BE2C (cell line): Measurements from ENCODE around the gene KLHL10. TPM values are rescaled to one million over a fixed set of nuclear protein-coding genes. Genes with fewer than 3 reads are reported as not detected.

ENCODE experiments used
- DNase-seq: peaks from one replicate; pipeline ENCODE4 v3.0.0-alpha.2; 2020
- H3K27me3 ChIP-seq: fragments of 250-450 bp; sonication (Bioruptor Pico); 2 replicates; pipeline ENCODE4 v1.5.1; 2020; ENCODE audit warnings: mild to moderate bottlenecking
- H3K36me3 ChIP-seq: fragments of 250-450 bp; sonication (Bioruptor Pico); 2 replicates; pipeline ENCODE4 v1.5.1; 2020; ENCODE audit warnings: mild to moderate bottlenecking
- H3K4me1 ChIP-seq: fragments of 250-450 bp; sonication (Bioruptor Pico); 2 replicates; pipeline ENCODE4 v1.5.1; 2020
- H3K4me3 ChIP-seq: 2 replicates; pipeline ENCODE4 v1.5.1; 2011; ENCODE audit warnings: low read depth, low read length
- H3K9me3 ChIP-seq: fragments of 250-450 bp; sonication (Bioruptor Pico); 2 replicates; pipeline ENCODE4 v1.5.1; 2020
- CTCF ChIP-seq: IDR thresholded peaks from 2 replicates; pipeline ENCODE4 v1.5.1; 2012; ENCODE audit warnings: mild to moderate bottlenecking, low read depth, low read length
- polyA plus RNA-seq: library from polyadenylated mRNA; unstranded; fragments of >200 nt; gene quantifications from one replicate; pipeline ENCODE4 v1.2.1, GENCODE V29; 2012; ENCODE audit warnings: low read depth, missing spikeins; ENCODE audit not compliant: insufficient read length, insufficient read depth

The KLHL10 gene
- polyA plus RNA-seq = not detected

DNA sequence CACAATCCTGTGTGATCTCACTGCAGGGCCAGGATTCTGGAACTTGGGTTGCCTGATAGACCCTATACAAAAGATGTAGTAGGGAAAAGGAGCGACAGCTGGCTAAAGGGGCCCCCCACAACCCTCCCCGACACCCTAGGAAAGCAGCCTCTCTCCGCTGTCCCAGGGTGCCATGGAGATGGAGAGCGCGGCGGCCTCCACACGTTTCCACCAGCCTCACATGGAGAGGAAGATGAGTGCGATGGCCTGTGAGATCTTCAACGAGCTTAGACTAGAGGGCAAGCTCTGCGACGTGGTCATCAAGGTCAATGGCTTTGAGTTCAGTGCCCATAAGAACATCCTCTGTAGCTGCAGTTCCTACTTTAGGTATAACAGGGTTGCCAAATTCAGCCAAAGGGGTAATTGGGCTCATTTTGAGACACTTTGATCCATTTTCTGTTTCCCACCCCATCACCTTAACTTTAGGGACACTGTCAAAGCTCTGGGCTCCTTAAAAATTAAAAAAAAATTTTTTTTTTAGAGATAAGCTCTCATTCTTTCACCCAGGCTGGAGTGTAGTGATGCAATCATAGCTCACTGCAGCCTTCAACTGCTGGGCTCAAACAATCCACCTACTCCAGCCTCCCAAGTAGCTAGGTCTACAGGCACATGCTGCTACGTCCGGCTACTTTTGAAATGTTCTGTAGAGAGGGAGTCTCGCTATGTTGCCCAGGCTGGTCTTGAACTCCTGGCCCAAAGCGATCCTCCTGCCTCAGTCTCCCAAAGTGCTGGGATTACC is at the start of gene KLHL10:
Gene KLHL10 (plus strand): TSS at position 65 of the 778 bp plus-strand sequence. CDS start 108 bp downstream, at position 173.
- peaks cover 13% of the 10 kb centered on the region; the same call in 1 of the 2 replicates for H3K36me3 ChIP-seq
- H3K4me1 ChIP-seq = peaks cover 4% of the 10 kb centered on the region; the same call in 1 of the 2 replicates
- no peak for DNase-seq
- TF ChIP-seq CTCF = no peak
- peak within 1 kb of the TSS; percentile 86; the same call in 1 of the 2 replicates for H3K4me3 ChIP-seq
- no peaks in the 10 kb centered on the region for H3K9me3 ChIP-seq
- no peaks in the 10 kb centered on the region for H3K27me3 ChIP-seq

DNA sequence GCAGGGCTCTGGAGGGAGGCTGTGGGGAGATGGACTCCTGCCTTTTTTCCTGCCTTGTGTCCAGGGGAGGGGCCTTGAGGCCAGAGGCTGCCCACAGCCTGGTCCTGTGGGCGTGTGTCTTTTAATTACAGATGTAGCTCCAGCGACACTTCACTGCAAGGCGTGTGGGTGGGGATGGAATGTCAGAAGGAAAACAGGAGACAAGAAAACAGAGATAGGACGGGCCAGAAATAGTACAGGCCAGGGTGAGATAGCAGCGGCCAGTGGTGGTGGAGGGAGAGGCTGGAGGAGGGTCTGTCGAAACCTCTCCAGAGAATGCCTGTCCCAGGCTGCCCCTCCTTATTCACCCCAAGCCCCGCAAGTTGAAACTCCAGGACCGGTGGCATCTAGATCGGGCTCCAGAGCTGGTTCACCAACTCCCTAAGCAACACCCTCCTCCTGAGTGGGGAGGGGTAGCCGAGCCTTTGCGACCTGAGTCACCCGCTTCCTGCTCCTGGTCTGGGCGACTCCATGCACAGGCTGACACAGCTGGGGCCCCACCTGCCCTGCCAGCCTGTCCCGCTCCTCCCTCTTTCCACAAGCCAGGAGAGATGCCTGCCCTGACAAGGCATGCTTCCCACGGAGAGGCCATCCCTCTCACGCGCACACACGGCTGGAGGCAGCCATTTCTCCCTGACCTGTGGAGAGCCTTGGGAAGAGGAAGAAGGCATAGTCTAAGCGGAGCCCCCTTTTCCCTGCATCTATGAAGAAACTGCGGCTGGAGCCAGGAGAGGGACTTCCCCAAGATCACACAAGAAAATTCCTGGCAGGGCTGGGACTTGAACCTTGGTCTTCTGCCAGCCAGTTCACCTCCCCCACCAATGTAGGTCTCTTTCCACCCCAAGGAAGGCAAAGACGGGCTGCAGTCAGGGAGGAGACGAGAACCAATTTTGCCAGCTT is 44.5 kb upstream of the KLHL10 start:
- TF ChIP-seq CTCF = no peak
- Histone ChIP-seq H3K36me3 (no peaks in the 10 kb centered on the region), H3K9me3 (no peaks in the 10 kb centered on the region), H3K4me1 (peaks cover 14% of the 10 kb centered on the region), H3K27me3 (no peaks in the 10 kb centered on the region), H3K4me3 (no peak overlapping the region)
- DNase-seq = peak; percentile 52

DNA sequence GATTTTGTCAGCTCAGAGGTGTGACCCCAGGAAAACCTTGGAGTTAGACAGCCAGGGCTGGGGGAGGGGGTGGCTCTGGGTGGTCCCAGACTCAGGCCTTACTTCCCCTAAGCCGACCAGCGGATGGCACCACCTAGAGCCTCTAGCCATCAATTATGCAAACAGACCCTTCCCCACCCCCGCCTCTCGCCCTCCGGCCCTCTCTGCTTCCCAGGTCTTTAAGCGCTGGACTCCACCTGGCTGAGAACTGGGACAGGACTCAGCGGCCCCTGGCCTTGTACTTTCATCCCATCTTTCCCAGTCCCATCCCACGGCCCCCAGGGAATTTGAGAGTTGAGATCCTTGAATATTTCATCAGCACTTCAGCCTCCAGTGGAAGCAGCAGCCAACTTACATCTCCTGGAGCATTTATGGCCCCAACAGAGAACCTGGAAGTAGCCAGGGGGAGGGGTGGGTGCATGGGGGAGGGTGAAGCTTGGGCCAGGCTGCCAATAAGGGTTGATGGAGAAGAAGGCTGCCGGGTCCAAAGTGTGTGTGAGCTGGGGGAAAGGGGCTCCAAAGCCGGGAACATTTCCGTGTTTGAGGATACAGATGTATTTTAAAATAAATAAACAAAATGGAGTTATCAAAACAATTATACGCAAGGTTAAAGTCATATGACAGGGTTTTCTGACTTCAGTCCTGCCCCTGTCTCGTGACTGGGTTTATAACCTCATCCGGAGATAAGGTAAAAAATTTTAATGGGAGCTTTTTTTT is 43.7 kb upstream of the KLHL10 start:
- no peak for TF ChIP-seq CTCF
- Histone ChIP-seq H3K27me3 (no peaks in the 10 kb centered on the region), H3K36me3 (no peaks in the 10 kb centered on the region), H3K4me1 (peaks cover 14% of the 10 kb centered on the region), H3K4me3 (no peak overlapping the region), H3K9me3 (no peaks in the 10 kb centered on the region)
- no peak for DNase-seq

- Histone ChIP-seq H3K4me1 (peaks cover 14% of the 10 kb centered on the region), H3K27me3 (no peaks in the 10 kb centered on the region), H3K36me3 (no peaks in the 10 kb centered on the region), H3K9me3 (no peaks in the 10 kb centered on the region), H3K4me3 (no peak overlapping the region)
- TF ChIP-seq CTCF = no peak
- no peak for DNase-seq
Observed at GRCh38 chr17:41794540-41794975, 43.1 kb upstream of the KLHL10 start.

DNA sequence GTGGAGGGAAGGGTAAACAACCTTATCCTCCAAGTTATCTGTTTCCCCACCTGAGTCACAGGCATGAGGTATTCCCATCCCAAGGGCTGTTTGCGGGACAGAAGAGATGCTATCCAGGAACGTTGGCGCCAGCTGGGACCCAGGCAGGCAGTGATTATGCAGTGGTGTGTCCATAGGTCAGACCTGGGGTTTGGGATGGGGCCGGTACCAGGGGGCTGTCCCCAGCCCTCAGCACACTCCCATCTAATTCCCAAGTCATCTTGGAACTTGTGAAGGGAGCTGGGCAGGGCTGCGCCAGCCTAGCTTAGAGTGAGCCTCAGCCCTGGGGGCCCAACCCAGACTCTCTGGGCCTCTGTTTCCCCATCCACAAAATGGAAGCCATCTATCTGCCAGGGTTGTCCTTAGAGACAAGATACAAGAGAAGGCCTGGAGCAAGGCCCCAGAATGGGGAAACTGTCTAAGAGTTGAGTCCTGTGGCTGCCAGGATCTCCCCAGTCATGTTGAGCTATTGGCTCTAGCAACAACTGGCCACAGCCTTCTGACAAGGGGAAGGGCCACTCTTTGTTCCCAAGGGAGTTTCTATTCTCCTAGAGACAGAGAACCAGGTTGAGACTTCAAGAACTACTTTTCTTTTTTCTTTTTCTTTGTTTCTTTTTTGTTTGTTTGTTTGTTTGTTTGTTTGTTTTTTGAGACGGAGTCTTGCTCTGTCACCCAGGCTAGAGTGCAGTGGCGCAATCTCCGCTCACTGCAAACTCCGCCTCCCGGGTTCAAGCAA is 41.3 kb upstream of the KLHL10 start:
- no peak overlapping the region for H3K4me3 ChIP-seq
- no peaks in the 10 kb centered on the region for H3K9me3 ChIP-seq
- peaks cover 20% of the 10 kb centered on the region for H3K4me1 ChIP-seq
- H3K27me3 ChIP-seq = no peaks in the 10 kb centered on the region
- TF ChIP-seq CTCF = no peak
- DNase-seq = no peak
- no peaks in the 10 kb centered on the region for H3K36me3 ChIP-seq
